ENCODE results near the gene ACSF3. TPM values are rescaled to one million over a fixed set of nuclear protein-coding genes. Genes with fewer than 3 reads are reported as not detected.

ACSF3 gene
- total RNA-seq, 1 experiment from 2014 or later = 33.5 TPM

DNA sequence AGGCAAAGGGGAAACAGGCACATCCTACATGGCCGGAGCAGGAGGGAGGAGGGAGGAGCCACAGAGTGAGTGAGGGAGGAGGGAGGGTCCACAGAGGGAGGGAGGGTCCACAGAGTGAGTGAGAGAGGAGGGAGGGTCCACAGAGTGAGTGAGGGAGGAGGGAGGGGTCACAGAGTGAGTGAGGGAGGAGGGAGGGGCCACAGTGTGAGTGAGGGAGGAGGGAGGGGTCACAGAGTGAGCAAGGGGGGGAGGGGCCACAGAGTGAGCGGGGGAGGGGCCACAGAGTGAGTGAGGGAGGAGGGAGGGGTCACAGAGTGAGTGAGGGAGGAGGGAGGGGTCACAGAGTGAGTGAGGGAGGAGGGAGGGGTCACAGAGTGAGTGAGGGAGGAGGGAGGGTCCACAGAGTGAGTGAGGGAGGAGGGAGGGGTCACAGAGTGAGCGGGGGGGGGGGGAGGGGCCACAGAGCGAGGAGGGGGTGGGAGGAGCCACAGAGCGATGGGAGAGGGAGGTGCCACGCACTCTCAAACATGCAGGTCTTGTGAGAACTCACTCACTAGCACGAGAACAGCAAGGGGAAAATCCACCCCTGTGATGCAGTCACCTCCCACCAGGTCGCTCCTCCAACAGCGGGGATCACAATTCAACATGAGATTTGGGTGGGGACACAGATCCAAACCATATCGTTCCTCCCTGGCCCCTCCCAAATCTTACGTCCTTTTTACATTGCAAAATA is 53.6 kb downstream of the ACSF3 start:
- CTCF ChIA-PET = no interaction called here
- H3K9me3 ChIP-seq (ENCODE audit: low read length) = no peaks in the 10 kb centered on the region
- H4K20me1 ChIP-seq (ENCODE audit: low read length) = no peaks in the 10 kb centered on the region
- DNase-seq (no peak), ATAC-seq (no peak)
- no peaks in the 10 kb centered on the region for H3K9me2 ChIP-seq (replicated peaks; ENCODE audit: low read length)
- no peak overlapping the region for H3K4me3 ChIP-seq (ENCODE audit: low read length)
- no peaks in the 10 kb centered on the region for H3K36me3 ChIP-seq (ENCODE audit: low read depth, low read length)
- intact Hi-C loops (cut with micrococcal nuclease) = no loop called here
- POLR2A ChIA-PET (ENCODE audit: unreplicated experiment) = no interaction called here
- no peak overlapping the region for H2AFZ ChIP-seq (ENCODE audit: low read length)
- no peaks in the 10 kb centered on the region for H3K79me2 ChIP-seq (ENCODE audit: low read length)
- no peak overlapping the region for H3K9ac ChIP-seq (ENCODE audit: low read length)
- H3K4me1 ChIP-seq (ENCODE audit: insufficient read depth, low read length) = no peaks in the 10 kb centered on the region
- H3K27ac ChIP-seq (ENCODE audit: low read length) = no peak overlapping the region
- no peak overlapping the region for H3K4me2 ChIP-seq (ENCODE audit: low read length)
- no peaks in the 10 kb centered on the region for H3K27me3 ChIP-seq (ENCODE audit: low read length)
- BruUV-seq (replicated peaks) = no TSS peak
- no peak for TF ChIP-seq EZH2 (IDR thresholded peaks at IDR 0.05; ENCODE audit: low read length, unreplicated experiment)
- TF ChIP-seq, protein P1, sequence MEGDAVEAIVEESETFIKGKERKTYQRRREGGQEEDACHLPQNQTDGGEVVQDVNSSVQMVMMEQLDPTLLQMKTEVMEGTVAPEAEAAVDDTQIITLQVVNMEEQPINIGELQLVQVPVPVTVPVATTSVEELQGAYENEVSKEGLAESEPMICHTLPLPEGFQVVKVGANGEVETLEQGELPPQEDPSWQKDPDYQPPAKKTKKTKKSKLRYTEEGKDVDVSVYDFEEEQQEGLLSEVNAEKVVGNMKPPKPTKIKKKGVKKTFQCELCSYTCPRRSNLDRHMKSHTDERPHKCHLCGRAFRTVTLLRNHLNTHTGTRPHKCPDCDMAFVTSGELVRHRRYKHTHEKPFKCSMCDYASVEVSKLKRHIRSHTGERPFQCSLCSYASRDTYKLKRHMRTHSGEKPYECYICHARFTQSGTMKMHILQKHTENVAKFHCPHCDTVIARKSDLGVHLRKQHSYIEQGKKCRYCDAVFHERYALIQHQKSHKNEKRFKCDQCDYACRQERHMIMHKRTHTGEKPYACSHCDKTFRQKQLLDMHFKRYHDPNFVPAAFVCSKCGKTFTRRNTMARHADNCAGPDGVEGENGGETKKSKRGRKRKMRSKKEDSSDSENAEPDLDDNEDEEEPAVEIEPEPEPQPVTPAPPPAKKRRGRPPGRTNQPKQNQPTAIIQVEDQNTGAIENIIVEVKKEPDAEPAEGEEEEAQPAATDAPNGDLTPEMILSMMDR (conservative IDR thresholded peaks at IDR 0.05; ENCODE audit: low read depth, low read length) = no peak
- no peaks in the 10 kb centered on the region for H3F3A ChIP-seq (ENCODE audit: low read length, unreplicated experiment)

DNA sequence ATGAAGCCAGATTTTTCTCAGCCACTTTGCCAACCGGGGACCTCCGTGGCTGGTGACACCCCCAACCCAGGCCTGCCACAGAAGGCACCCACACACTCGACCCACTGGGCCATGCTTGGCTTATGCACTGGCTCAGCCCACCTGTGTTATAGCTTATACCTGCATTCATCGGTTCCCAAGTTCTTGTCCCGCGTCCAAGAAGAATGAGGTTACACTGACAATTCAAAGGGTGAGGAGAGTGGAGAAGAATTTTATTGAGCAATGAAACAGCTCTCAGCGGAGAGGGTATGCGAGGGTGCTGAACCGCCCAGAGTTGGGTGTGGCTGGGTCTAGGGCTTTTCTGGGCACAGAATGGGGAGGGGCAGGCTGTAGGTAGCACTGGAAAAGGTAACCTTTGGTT is 55.7 kb downstream of the ACSF3 start:
- H3K9me3 ChIP-seq (ENCODE audit: low read length) = no peaks in the 10 kb centered on the region
- H3F3A ChIP-seq (ENCODE audit: low read length, unreplicated experiment) = no peaks in the 10 kb centered on the region
- BruUV-seq (replicated peaks) = no TSS peak
- no peak overlapping the region for H3K27ac ChIP-seq (ENCODE audit: low read length)
- H3K9me2 ChIP-seq (replicated peaks; ENCODE audit: low read length) = no peaks in the 10 kb centered on the region
- H3K4me1 ChIP-seq (ENCODE audit: insufficient read depth, low read length) = peaks cover 10% of the 10 kb centered on the region; the same call in 1 of the 2 replicates
- CTCF ChIA-PET = no interaction called here
- ATAC-seq (no peak), DNase-seq (no peak)
- TF ChIP-seq, protein P1 (conservative IDR thresholded peaks at IDR 0.05; ENCODE audit: low read depth, low read length) = no peak
- TF ChIP-seq EZH2phosphoT487 (IDR thresholded peaks at IDR 0.05; ENCODE audit: borderline replicate concordance, low read length) (no peak), EZH2 (IDR thresholded peaks at IDR 0.05; ENCODE audit: low read length, unreplicated experiment) (no peak)
- H3K4me2 ChIP-seq (ENCODE audit: low read length) = no peak overlapping the region
- no peaks in the 10 kb centered on the region for H4K20me1 ChIP-seq (ENCODE audit: low read length)
- no peaks in the 10 kb centered on the region for H3K27me3 ChIP-seq (ENCODE audit: low read length)
- POLR2A ChIA-PET (ENCODE audit: unreplicated experiment) = no interaction called here
- no peak overlapping the region for H3K9ac ChIP-seq (ENCODE audit: low read length)
- no peak overlapping the region for H3K4me3 ChIP-seq (ENCODE audit: low read length)
- H3K36me3 ChIP-seq (ENCODE audit: low read depth, low read length) = no peaks in the 10 kb centered on the region
- H2AFZ ChIP-seq (ENCODE audit: low read length) = no peak overlapping the region
- H3K79me2 ChIP-seq (ENCODE audit: low read length) = no peaks in the 10 kb centered on the region
- intact Hi-C loops (cut with micrococcal nuclease) = no loop called here

DNA sequence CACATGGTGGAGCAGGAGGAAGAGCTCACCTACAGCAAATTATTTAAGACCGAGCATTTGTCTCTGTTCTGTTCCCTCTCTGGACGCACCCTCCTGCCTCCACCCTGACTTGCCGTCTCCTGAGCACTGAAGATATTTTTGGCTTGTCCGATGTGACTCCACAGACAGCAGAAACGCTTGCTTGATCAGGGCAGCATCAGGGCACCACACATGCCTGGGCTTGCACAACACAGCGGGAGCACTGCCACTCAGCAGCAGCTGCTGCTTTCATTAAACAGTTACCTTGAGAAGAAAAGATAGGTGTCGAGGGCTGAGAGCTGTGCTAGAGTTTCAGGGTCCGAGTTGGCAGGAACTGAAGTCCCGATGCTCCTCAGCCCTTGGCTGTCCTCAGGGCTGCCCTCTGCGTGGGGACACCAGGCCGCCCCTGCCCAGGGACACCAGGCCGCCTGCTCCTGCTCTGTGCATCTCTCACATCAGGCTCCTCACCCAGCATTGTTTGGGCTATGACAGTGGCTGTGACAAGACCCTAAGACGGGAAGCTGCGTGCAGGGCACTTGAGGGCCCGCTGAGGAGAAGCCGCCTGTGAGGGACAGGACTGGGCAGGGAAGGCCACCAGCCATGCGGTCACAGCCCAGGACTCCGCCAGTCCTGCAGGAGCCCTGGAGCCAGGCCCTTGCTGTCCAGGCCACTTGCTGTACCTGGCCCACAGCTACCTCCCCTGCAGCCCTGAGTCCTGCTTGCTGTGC is 56.6 kb downstream of the ACSF3 start:
- H2AFZ ChIP-seq (ENCODE audit: low read length) = no peak overlapping the region
- H3K36me3 ChIP-seq (ENCODE audit: low read depth, low read length) = no peaks in the 10 kb centered on the region
- TF ChIP-seq, protein P1 (conservative IDR thresholded peaks at IDR 0.05; ENCODE audit: low read depth, low read length) = no peak
- TF ChIP-seq EZH2phosphoT487 (IDR thresholded peaks at IDR 0.05; ENCODE audit: borderline replicate concordance, low read length) (no peak), EZH2 (IDR thresholded peaks at IDR 0.05; ENCODE audit: low read length, unreplicated experiment) (no peak)
- no peak overlapping the region for H3K27ac ChIP-seq (ENCODE audit: low read length)
- no peaks in the 10 kb centered on the region for H4K20me1 ChIP-seq (ENCODE audit: low read length)
- peaks cover 10% of the 10 kb centered on the region; the same call in 1 of the 2 replicates for H3K4me1 ChIP-seq (ENCODE audit: insufficient read depth, low read length)
- DNase-seq (no peak), ATAC-seq (no peak)
- ChIA-PET POLR2A (ENCODE audit: unreplicated experiment) (no interaction called here), CTCF (no interaction called here)
- no peak overlapping the region for H3K4me3 ChIP-seq (ENCODE audit: low read length)
- H3K79me2 ChIP-seq (ENCODE audit: low read length) = no peaks in the 10 kb centered on the region
- H3K9ac ChIP-seq (ENCODE audit: low read length) = no peak overlapping the region
- H3K27me3 ChIP-seq (ENCODE audit: low read length) = no peaks in the 10 kb centered on the region
- no peaks in the 10 kb centered on the region for H3K9me2 ChIP-seq (replicated peaks; ENCODE audit: low read length)
- intact Hi-C loops (cut with micrococcal nuclease) = no loop called here
- H3F3A ChIP-seq (ENCODE audit: low read length, unreplicated experiment) = no peaks in the 10 kb centered on the region
- no peaks in the 10 kb centered on the region for H3K9me3 ChIP-seq (ENCODE audit: low read length)
- no peak overlapping the region for H3K4me2 ChIP-seq (ENCODE audit: low read length)
- BruUV-seq (replicated peaks) = no TSS peak
